GM23338 (cell line): ENCODE measurements around the gene NPEPL1. TPM values are rescaled to one million over a fixed set of nuclear protein-coding genes. Genes with fewer than 3 reads are reported as not detected.

Experiments used
- ATAC-seq: fragments of 200-7000 bp; cut with Tn5 transposase; 3 replicates; pipeline ENCODE4 v1.9.1; 2020
- DNase-seq: peaks from one replicate; pipeline ENCODE4 v3.0.0-alpha.2; 2015; ENCODE audit warnings: low spot score
- H2AFZ ChIP-seq: fragments of 200-600 bp; sonication (generic); 2 replicates; pipeline ENCODE4 v1.8.0; 2016; ENCODE audit warnings: antibody characterized with exemption, mild to moderate bottlenecking, moderate library complexity
- H3F3A ChIP-seq: fragments of 200-600 bp; sonication (generic); replicated peaks from 2 replicates; pipeline ENCODE4 v1.8.0; 2017; ENCODE audit warnings: antibody characterized with exemption, mixed run types, low read depth
- H3K27ac ChIP-seq: fragments of 200-600 bp; sonication (generic); 2 replicates; pipeline ENCODE4 v1.6.1; 2016; ENCODE audit warnings: low read depth
- H3K27me3 ChIP-seq: fragments of 200-600 bp; sonication (generic); 2 replicates; pipeline ENCODE4 v1.8.0; 2016; ENCODE audit warnings: mild to moderate bottlenecking, mixed run types, moderate library complexity; ENCODE audit not compliant: insufficient read depth
- H3K36me3 ChIP-seq: fragments of 200-600 bp; sonication (generic); 2 replicates; pipeline ENCODE4 v1.8.0; 2016; ENCODE audit warnings: mild to moderate bottlenecking; ENCODE audit not compliant: insufficient read depth
- H3K4me1 ChIP-seq: fragments of 200-600 bp; sonication (generic); 2 replicates; pipeline ENCODE4 v1.8.0; 2016; ENCODE audit warnings: mild to moderate bottlenecking, moderate library complexity; ENCODE audit not compliant: insufficient read depth
- H3K4me2 ChIP-seq: fragments of 200-600 bp; sonication (generic); 2 replicates; pipeline ENCODE4 v1.7.1; 2017; ENCODE audit warnings: mixed run types
- H3K4me3 ChIP-seq: fragments of 200-600 bp; sonication (generic); 2 replicates; pipeline ENCODE4 v1.6.1; 2016; ENCODE audit warnings: mixed run types
- H3K79me2 ChIP-seq: fragments of 200-600 bp; sonication (generic); replicated peaks from 2 replicates; pipeline ENCODE4 v1.8.0; 2017; ENCODE audit warnings: mild to moderate bottlenecking; ENCODE audit not compliant: insufficient read depth
- H3K9me2 ChIP-seq: fragments of 200-600 bp; sonication (generic); 2 replicates; pipeline ENCODE4 v1.8.0; 2017; ENCODE audit not compliant: insufficient read depth
- H4K20me1 ChIP-seq: fragments of 200-600 bp; sonication (generic); replicated peaks from 2 replicates; pipeline ENCODE4 v1.8.0; 2017; ENCODE audit warnings: mild to moderate bottlenecking; ENCODE audit not compliant: insufficient read depth
- H3K27ac Mint-ChIP-seq: 2 replicates; pipeline ENCODE4 v1.8.0; 2020; ENCODE audit warnings: inconsistent platforms, mild to moderate bottlenecking, moderate library complexity, mixed read lengths
- H3K27me3 Mint-ChIP-seq: 3 replicates; pipeline ENCODE4 v1.8.0; 2022; ENCODE audit warnings: low read depth, mild to moderate bottlenecking, moderate library complexity, mixed read lengths, inconsistent platforms; ENCODE audit not compliant: insufficient read depth, poor library complexity
- H3K36me3 Mint-ChIP-seq: 3 replicates; pipeline ENCODE4 v1.8.0; 2021; ENCODE audit warnings: low read depth, mild to moderate bottlenecking, inconsistent platforms, moderate library complexity, mixed read lengths
- H3K4me1 Mint-ChIP-seq: 3 replicates; pipeline ENCODE4 v1.8.0; 2020; ENCODE audit warnings: mild to moderate bottlenecking, inconsistent platforms, mixed read lengths
- H3K4me3 Mint-ChIP-seq: 3 replicates; pipeline ENCODE4 v1.8.0; 2021; ENCODE audit warnings: moderate library complexity, mild to moderate bottlenecking, inconsistent platforms, mixed read lengths
- H3K9me3 Mint-ChIP-seq: 3 replicates; pipeline ENCODE4 v1.8.0; 2020; ENCODE audit warnings: moderate library complexity, mild to moderate bottlenecking, inconsistent platforms, mixed read lengths
- CREB1 ChIP-seq: fragments of 250-450 bp; sonication (Bioruptor Pico); IDR thresholded peaks from 2 replicates; pipeline ENCODE4 v1.5.0; 2020; ENCODE audit warnings: low read depth, mild to moderate bottlenecking, moderate library complexity
- CTCF ChIP-seq, 2 experiments: fragments of 200-600 bp in 1 of 2; sonication (generic) in 1 of 2; conservative IDR thresholded peaks; 2 replicates each; pipeline versions ENCODE4 v1.5.1 to v1.6.1; 2016 to 2017; ENCODE audit warnings: antibody characterized with exemption in 2 of 2, low read depth in 2 of 2, mild to moderate bottlenecking in 2 of 2, moderate library complexity in 1 of 2
- ETS1 ChIP-seq: IDR thresholded peaks from 2 replicates; pipeline ENCODE4 v1.6.1; 2016; ENCODE audit warnings: antibody characterized with exemption
- EZH2 ChIP-seq: fragments of 200-600 bp; sonication (generic); IDR thresholded peaks from one replicate; pipeline ENCODE4 v1.8.0; 2017; ENCODE audit warnings: antibody characterized with exemption, mild to moderate bottlenecking, low read depth; ENCODE audit not compliant: unreplicated experiment
- EZH2phosphoT487 ChIP-seq: fragments of 200-600 bp; sonication (generic); IDR thresholded peaks from one replicate; pipeline ENCODE4 v1.8.1; 2018; ENCODE audit warnings: antibody characterized with exemption; ENCODE audit not compliant: unreplicated experiment
- JUNB ChIP-seq: IDR thresholded peaks from one replicate; pipeline ENCODE4 v1.6.1; 2016; ENCODE audit warnings: antibody characterized with exemption; ENCODE audit not compliant: unreplicated experiment
- NANOG ChIP-seq: IDR thresholded peaks from 2 replicates; pipeline ENCODE4 v1.6.1; 2016; ENCODE audit warnings: antibody characterized with exemption, borderline replicate concordance
- POLR2AphosphoS5 ChIP-seq: IDR thresholded peaks from 2 replicates; pipeline ENCODE4 v1.6.1; 2016; ENCODE audit warnings: antibody characterized with exemption, low read depth
- REST ChIP-seq: IDR thresholded peaks from one replicate; pipeline ENCODE4 v1.6.1; 2018; ENCODE audit warnings: antibody characterized with exemption; ENCODE audit not compliant: unreplicated experiment
- STAT1 ChIP-seq: IDR thresholded peaks from one replicate; pipeline ENCODE4 v1.6.1; 2016; ENCODE audit warnings: antibody characterized with exemption; ENCODE audit not compliant: unreplicated experiment
- ZNF114 ChIP-seq: fragments of 250-450 bp; sonication (Bioruptor Pico); IDR thresholded peaks from 2 replicates; pipeline ENCODE4 v1.5.0; 2020; ENCODE audit warnings: mild to moderate bottlenecking, moderate library complexity
- ZNF331 ChIP-seq: fragments of 250-450 bp; sonication (Bioruptor Pico); IDR thresholded peaks from 2 replicates; pipeline ENCODE4 v1.5.0; 2020; ENCODE audit warnings: low read depth, mild to moderate bottlenecking, moderate library complexity
- ZNF462 ChIP-seq: fragments of 250-450 bp; sonication (Bioruptor Pico); IDR thresholded peaks from 2 replicates; pipeline ENCODE4 v1.5.0; 2020; ENCODE audit warnings: mild to moderate bottlenecking, moderate library complexity
- polyA plus RNA-seq: library from polyadenylated mRNA; unstranded; fragments of >200 nt; fragmentation: Nextera tagmentation; extraction: Ambion mirVana; gene quantifications from 2 replicates; pipeline ENCODE4 v1.2.1, GENCODE V29; 2016
- total RNA-seq: library from RNA; depleted of rRNA; stranded (reverse); fragments of >200 nt; shearing (Covaris generic); gene quantifications from 2 replicates; pipeline ENCODE4 v1.2.3, GENCODE V29; 2014

NPEPL1 gene
- total and polyA plus RNA-seq, 2 experiments from 2014 or later = 23.5 to 30.0 TPM

- no peak overlapping the region for H3K4me3 Mint-ChIP-seq
- H3K4me1 ChIP-seq = peaks cover 22% of the 10 kb centered on the region
- DNase-seq = no peak
- no peak overlapping the region for H3K4me3 ChIP-seq
- peaks cover 6% of the 10 kb centered on the region; the same call in 1 of the 2 replicates for H3F3A ChIP-seq
- H3K79me2 ChIP-seq = no peaks in the 10 kb centered on the region
- H3K36me3 ChIP-seq = 0 out of 2 replicates have a peak, but pooled peaks cover 3% of the 10 kb centered on the region
- no peak for TF ChIP-seq POLR2AphosphoS5
- no peak for TF ChIP-seq ZNF114
- TF ChIP-seq ZNF331 (CRISPR knock-in tag) = no peak
- no peak for TF ChIP-seq EZH2
- TF ChIP-seq NANOG = no peak
- no peak for TF ChIP-seq CTCF (conservative IDR thresholded peaks at IDR 0.05; ENCODE audit: low read depth in 2 of 2)
- TF ChIP-seq EZH2phosphoT487 = no peak
- TF ChIP-seq ZNF462 (CRISPR knock-in tag) = no peak
- no peak for TF ChIP-seq JUNB
- TF ChIP-seq ETS1 = no peak
- no peak for TF ChIP-seq CREB1 (CRISPR knock-in tag)
- TF ChIP-seq REST = no peak
- no peak for TF ChIP-seq STAT1
- H3K27ac Mint-ChIP-seq = no peak overlapping the region
- peaks cover 22% of the 10 kb centered on the region for H3K27me3 Mint-ChIP-seq
- H3K27ac ChIP-seq = no peak overlapping the region
- H3K9me2 ChIP-seq = peaks cover 30% of the 10 kb centered on the region; the same call in 1 of the 2 replicates
- no peak for ATAC-seq
- no peak overlapping the region for H3K4me2 ChIP-seq
- peaks cover 9% of the 10 kb centered on the region for H3K36me3 Mint-ChIP-seq
- H4K20me1 ChIP-seq = no peaks in the 10 kb centered on the region
- H2AFZ ChIP-seq = no peak overlapping the region
- H3K27me3 ChIP-seq = peaks cover 3% of the 10 kb centered on the region; the same call in 1 of the 2 replicates
- H3K9me3 Mint-ChIP-seq = no peaks in the 10 kb centered on the region; the same call in 2 of the 3 replicates
- peaks cover 40% of the 10 kb centered on the region for H3K4me1 Mint-ChIP-seq
Measured at GRCh38 chr20:58755062-58755697, 62.6 kb downstream of the NPEPL1 start.
